CD4-positive, alpha-beta T cell treated with Interferon gamma for 1 hour (primary cell): ENCODE data around the gene POLR3E.
"Not testable (repeated sequence)": the region's sequence is repeated elsewhere in the genome, so short reads cannot be mapped to it uniquely, and the experiment has no call there.

Experiments used
- DNase-seq: peaks from one replicate; pipeline ENCODE4 v3.0.0-alpha.2; 2020

The POLR3E gene

GRCh38 chr16:22293137-22294106, 3.8 kb upstream of the POLR3E start:
- no peak for DNase-seq

GRCh38 chr16:22296225-22297113, 740 bp upstream of the POLR3E start:
- no peak for DNase-seq

GRCh38 chr16:22297871-22298733, 893 bp downstream of the POLR3E start:
- peak; percentile 82 for DNase-seq

- no peak for DNase-seq
Observed at GRCh38 chr16:22299036-22299435, 1.8 kb downstream of the POLR3E start.

GRCh38 chr16:22300427-22301071, 3.3 kb downstream of the POLR3E start:
- DNase-seq: peak; percentile 33

GRCh38 chr16:22301423-22301822, 4.2 kb downstream of the POLR3E start:
- DNase-seq: not testable (repeated sequence)

GRCh38 chr16:22302776-22303363, 5.7 kb downstream of the POLR3E start:
- no peak for DNase-seq

- no peak for DNase-seq
Observed at GRCh38 chr16:22304411-22304810, 7.2 kb downstream of the POLR3E start.

- no peak for DNase-seq
Observed at GRCh38 chr16:22306788-22307187, 9.6 kb downstream of the POLR3E start.

- no peak for DNase-seq
Observed at GRCh38 chr16:22307838-22308237, 10.6 kb downstream of the POLR3E start.

- no peak for DNase-seq
Observed at GRCh38 chr16:22308824-22309520, 11.8 kb downstream of the POLR3E start.

GRCh38 chr16:22311520-22311919, 14.3 kb downstream of the POLR3E start:
- DNase-seq: no peak

- DNase-seq: no peak
Observed at GRCh38 chr16:22312897-22313781, 15.9 kb downstream of the POLR3E start.

- no peak for DNase-seq
Observed at GRCh38 chr16:22313876-22314470, 16.8 kb downstream of the POLR3E start.

GRCh38 chr16:22314661-22315626, 17.7 kb downstream of the POLR3E start:
- DNase-seq: no peak

GRCh38 chr16:22315979-22316378, 18.8 kb downstream of the POLR3E start:
- no peak for DNase-seq

GRCh38 chr16:22316411-22316811, 19.2 kb downstream of the POLR3E start:
- no peak for DNase-seq

- DNase-seq: no peak
Observed at GRCh38 chr16:22317001-22317530, 19.9 kb downstream of the POLR3E start.
